NCI-H187 treated with DMSO at 0.1 percent for 48 hours (cell line): ENCODE results near the gene MEIS2.

ENCODE experiments used
- DNase-seq: peaks from one replicate; lab custom pipeline; 2025; lab: John Stamatoyannopoulos, UW

MEIS2 gene

DNA sequence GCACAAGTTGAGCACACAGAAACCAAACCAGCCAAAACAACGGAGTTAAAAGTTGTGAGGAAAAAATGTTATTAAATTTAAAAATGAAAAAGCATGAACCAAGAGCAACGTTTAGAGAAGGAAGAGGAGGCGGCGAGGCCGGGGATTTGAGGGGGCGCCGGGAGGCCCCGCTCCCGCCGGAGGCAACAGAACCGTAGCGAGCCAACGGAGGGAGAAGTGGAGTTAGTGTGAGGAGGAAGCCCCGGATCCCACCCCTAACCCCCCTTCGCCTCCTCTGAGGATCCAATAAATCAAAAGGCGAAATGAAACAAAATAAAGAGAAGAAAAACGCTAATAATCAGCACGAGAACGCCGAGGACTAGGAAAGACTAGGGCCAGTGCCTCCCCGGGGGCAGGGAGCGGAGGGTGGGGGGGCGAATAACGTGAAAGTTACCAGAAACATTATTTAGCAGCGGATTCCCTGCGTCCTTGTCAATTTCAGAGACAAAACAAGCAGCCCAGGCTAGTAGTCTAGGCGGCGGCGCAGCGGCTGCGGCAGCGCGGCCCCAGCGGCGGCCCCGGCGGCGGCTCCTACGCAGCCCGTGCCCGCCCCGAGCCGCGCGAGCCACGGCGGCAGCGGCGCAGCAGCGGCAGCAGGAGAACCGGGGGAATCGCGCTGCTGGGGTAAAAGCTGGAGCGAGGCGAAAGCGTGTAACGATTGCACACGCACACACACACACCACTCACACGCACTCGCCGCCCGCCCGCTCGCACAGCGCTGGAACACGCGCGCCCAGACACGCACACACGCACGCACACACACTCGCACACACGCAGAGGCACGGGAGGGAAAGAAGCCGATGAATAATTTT, 1.7 kb downstream of the MEIS2 start:
- no peak for DNase-seq

DNA sequence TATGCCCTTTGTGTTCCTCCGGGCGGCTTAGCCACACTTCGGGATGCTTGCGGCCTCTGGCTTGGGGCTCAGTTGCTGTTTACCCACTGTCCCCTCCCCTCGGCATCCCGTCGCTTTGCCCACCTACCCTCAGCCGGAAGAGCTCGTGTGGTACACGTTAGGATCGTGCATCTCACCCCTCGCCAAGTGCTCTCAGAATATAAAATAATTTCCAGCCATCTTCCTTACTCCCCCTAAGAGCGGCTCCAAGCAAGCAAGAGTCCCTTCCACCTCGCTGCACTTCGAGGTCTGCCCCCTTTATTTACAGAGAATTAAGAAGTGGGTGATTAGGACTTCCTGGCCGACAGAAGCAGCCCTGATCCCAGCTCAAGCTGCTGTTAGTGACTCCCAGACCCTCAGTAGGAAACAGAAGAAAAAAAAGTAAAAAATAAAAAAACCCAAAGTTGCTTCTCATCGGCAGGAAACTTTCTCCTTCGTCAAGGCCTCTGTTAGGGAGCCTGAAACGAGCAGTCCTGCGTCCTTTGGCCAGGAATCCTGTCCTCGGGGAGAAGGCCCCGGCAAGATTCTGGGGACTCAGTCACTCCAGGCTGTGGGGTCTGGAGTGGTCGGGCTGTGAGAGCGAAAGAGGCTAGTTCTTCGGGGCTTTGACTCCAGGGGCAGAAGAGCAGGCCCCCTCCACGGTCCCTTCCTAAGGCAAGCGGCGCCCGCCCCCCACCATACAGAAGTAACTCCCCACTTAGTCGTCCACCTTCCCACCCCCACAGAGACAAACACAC, 3.0 kb downstream of the MEIS2 start:
- no peak for DNase-seq

DNA sequence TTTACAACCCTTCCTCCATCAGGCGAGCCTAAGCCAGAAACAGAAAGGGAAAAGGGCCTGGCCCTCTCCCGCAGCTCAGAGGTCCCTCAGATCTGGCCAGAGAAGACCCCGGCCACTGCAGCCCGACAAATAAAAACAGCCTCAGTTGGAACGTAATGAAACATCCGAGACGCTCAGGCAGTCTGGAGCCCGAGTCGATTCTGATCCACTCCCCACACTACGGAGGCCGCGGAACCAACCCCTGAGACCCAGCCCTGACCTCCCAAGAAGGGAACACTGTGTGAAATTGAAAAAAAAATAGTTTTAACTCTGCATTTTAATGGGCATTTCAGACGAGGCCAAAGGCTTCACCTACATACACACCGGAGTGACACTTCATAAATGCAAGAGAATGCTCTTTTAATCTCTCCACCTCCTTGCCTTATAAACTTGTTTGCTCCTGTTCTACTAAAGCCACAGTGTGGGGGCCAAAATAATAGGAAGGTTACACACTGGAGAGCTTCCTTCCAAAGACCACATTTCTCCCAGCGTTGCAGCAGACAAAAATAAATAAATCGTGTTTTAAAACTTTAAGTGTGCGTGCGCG, 3.7 kb downstream of the MEIS2 start:
- DNase-seq = no peak

DNA sequence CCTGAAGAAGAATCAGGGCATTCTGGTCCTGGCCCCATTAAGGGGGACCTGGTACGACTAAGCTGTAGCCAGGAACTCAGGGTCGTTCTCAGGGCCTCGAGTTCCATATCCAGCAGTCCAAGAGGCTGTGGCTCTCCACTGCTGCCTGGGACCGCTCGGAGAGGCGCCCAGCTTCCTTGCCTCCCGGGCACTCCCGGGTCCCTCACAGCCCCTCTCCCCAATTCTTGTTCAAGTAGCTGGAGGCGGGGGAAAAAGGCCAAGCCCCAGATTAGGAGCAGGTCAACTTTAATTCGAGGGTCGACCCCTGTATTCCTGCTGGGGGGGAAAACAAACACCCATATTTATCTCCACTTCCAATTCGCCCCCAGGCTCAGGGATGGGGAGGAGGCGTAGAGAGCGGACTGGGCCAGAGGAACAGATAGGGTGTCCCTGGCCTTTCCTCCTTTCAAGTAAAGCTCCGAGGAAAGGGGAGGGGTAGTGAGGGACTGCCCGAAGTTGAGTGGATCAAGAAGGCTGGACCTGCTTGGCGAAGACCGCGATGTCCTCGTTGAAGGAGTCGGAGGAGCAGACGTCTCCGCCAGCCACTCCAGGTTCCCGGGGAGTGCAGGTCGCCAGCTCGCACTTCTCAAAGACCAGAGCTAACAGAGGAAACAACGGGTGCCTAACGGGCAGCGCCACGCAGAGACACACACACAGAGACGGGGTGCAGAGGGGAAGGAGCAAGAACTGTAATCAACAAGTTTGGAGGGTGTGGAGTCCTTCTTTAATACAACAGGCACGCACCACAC, 4.4 kb downstream of the MEIS2 start:
- no peak for DNase-seq

DNA sequence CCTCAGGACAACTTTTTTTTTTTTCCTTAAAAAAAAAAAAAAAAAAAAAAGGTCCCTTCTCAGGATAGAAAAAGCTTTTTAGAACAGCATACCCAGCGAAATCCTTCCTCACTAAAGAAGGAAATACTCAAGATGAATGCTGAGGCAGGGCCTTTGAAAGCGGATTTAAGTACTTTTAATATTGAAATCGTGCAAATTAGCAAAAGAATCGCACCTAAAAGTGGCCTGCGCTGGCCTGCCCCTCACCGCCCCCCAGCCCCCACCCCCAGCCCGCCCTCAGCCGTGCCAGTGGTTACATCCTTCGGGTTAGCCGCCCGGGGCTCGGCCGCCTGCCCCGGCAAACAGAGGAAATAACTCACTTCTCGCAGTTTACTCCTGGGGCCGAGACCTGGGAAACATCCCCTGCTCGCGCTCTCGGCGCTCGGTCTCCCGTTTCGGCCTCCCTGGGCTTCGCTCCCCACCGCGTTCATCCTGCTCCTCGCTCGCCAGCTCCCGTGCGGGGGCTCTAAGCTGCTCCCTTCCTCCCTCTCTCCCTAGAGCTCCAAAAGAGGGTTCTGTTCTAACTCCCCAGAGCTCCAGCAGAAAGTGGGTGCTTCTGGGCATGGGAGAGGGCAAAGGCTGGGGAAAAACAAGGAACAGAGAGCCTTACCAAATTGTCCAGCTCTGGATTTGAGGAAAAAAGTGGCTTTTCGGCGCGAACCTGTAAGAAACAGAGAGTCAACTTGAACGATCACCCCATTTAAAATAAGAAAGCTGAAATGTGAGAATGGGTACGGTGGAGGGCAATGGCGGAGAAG, 5.2 kb downstream of the MEIS2 start:
- no peak for DNase-seq

DNA sequence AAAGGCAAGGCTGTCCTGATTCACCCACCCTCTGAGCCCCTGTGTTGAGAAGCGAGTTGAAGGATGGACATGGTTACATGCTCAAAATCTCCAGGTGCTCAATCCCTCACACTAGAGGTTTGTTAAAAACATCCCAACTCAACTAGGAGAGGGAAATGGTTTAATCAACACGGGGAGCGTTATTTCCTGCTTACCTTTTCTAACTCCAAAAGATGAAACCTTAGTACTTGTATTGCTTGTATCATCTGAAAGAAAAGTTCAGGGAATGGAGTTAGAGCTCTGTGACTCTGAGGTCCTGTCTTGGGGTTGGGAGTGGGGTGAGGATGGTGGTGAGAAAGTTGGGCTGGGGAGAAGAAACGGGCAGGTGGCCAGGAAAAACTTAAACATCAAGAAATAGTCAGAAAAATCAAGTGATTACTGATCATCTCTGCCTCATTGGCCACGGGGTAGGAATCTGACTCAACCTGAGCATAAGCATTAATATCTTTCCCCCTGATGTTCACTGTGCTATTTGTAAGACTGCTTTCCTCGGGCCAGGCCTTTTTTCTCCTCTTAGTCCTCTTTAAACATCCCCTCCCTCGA, 5.9 kb downstream of the MEIS2 start:
- no peak for DNase-seq

DNA sequence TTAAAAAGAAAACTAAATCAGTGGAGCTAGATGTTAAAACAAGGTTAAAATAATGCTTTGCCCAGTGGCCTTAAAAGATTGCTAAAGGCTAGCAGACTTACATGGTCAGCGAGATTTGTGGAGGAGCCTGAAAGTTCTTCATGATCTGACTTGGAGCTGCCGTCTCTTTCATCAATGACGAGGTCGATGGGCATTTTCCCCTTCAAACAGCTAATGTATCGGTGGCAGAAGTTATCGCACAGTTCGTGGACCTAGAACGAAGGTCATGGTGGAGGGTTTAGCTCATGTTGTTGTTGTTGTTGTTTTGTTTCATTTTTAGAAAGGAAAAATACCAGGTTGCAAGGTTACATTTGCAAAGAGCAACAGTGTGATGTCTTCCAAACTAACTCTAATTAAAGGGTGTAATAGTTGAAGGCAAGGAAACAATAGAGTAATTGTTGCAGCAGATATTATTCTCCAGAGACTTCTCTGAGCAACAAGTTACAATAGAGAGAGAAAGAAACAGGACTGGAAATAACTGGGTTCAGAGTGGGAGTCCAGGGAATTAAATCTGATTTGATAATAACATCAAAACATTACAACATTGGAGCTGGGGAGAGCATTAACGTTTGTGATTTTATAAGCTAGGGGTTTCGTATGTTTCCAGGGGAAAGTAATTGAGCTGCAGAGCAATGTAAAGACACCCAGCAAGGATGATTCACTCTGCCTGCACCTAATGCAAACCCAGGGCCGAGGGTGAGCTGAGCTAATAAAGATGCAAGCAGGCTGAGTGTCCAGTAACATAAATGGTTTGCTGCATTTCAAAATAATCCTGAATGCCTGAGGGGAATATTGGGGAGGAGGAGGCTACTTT, 6.6 kb downstream of the MEIS2 start:
- DNase-seq = no peak

DNA sequence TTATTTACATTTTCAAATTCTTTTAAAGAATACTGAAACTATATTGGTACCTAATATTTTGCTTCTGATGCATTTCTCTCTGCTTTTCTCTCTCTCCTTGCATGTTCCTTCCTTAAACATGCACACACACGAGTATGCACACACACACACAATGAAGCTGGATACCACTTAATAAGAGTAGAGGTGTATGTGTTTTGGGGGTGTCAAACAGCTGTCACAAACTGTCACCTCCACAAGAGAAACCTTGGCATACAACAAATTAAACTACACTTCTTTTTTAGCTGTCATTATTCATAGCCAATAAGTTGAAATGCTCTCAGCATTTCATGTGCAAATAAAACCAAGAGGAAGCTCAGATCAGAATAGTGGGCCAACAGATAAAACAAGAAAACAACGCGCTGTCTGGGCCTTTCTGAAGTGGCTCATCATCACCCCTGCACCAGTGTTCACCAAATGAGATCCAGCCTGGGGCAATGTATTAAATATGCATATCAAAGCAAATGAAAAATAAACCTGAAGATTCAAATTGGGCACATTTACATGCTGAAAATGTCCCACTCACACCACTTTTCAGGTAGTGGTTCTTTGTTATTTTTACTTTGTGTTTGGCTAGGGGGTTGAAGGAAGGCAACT, 9.7 kb downstream of the MEIS2 start:
- DNase-seq = no peak

DNA sequence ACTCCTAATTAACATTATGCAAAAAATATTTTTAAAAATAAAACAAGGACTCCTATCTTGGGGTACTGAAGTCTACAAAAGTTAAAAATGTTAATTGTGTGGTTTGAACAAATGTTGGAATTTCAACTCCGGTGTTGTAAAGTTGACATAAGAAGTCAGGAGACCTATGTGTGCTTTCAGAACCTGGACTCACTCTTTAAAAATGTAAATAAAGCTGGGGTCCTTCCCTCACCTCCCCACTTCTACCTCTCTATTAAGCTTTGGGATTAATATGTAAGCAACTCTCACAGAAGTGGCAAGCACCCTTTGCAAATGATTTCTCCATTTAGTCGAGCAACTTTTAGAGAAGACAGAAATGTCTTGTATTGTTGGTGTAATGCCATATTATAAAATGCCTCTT, 11.9 kb downstream of the MEIS2 start:
- no peak for DNase-seq

DNA sequence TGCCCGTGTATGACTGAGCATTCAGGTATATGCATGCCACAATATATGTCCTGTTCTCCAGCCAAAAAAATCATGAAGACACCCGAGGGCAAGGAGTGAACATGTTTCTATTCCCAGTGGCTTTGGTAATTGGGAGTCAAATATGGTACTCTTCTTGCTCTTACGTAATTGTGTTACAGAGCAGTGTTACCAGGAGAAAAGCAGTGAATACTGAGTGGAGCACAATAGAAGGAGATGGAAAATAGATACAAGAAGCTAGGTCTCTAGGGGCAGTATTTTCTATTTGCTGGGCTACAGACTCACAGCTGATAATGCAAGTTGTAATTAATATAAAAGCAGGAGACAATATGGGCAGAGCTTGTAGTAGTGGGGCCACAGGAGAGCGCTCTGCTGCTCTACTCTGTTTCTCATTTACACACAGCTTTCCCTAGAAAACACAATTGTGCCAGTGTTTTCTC, 13.2 kb downstream of the MEIS2 start:
- DNase-seq = no peak

DNA sequence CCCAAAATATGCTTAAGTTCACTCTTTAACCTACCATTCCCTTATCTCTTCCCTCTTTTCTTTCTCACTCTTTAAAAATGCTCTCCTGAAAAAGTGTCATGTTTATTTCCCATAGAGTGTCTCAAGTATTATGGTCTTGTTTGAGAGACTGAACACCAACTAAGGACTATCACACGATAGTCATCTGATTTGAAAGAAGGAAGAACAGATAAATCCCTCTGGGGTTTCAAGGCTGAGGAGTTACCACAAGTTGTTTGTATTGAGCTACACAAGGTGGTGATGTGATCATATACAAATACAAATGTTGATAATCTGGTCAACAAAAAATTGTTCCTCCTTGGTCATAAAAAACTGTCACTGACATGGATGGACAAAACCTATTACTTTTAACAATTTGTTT, 13.8 kb downstream of the MEIS2 start:
- DNase-seq = no peak

DNA sequence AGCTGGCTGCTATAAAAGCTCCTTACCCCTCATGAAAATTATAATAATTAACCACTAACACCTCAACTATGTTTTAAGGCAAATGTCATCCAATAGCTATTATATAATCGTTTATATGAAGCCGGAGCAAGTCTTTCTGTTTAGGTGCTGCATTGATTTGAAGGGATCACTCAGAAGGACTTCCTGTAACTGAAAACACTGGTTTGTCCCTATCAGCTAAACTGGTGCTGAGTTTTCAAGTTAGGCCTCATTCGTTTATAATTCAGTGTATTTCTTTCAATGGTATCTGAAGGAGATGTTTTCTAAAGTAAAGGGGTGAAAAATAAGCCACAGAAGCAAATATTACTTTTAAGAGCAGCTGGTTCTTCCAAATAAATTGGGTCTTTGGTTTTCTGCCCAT, 14.2 kb downstream of the MEIS2 start:
- no peak for DNase-seq

DNA sequence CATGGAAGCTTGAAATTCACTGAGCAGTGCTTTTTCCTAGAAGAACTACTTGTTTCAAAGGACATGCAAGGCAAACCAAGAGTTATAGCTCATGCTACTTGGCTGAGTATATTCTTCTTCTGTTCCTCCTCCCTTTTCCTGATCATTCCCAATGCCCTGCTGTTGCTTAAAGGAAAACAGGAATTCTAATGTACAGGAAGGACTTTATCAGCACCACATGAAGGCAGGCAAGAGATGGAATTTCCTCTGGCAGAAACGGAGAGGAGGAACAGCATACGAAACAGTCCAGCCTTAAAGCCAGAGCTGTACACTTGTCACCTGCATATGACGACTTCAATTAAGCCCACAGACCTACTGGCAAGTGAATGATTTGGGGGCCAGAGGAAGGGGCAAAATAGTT, 15.7 kb downstream of the MEIS2 start:
- DNase-seq = no peak

DNA sequence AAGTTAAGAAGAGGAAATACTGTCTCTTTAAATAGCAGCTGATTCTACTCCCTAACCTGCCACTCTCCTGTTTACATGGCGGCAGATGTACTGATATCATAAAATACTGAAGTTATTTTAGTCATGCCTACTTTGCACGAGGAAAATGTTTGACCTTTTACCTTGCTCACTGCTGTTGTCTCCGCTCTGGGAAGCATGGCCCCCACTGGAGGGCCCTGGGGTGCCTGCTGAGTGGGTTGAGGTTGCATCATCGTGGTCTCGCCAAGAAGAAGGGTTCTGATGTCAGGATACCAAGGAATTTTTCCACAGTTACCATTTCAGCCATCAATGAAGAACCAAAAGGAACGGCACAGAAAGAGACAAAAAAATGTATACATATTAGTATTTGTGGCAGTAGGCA, 16.7 kb downstream of the MEIS2 start:
- no peak for DNase-seq

DNA sequence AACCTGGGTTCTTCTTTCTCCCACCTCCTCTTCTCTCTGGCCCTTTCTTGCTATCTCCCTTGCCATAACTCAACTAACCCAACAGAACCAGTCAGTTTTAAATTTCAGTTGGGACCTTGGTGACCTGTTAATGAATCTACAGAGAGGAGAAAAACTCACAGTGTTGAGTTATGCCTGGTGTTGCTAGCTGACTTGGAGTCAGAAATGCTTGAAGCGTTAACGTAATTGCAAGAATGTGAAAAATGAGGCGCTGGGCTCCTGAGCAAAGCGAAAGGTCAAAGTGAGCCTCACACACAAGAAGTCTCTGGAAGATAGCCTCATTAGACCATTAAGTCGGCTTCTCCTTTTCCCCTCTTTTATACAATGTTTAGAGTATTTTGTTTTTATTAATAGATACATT, 18.4 kb downstream of the MEIS2 start:
- no peak for DNase-seq

DNA sequence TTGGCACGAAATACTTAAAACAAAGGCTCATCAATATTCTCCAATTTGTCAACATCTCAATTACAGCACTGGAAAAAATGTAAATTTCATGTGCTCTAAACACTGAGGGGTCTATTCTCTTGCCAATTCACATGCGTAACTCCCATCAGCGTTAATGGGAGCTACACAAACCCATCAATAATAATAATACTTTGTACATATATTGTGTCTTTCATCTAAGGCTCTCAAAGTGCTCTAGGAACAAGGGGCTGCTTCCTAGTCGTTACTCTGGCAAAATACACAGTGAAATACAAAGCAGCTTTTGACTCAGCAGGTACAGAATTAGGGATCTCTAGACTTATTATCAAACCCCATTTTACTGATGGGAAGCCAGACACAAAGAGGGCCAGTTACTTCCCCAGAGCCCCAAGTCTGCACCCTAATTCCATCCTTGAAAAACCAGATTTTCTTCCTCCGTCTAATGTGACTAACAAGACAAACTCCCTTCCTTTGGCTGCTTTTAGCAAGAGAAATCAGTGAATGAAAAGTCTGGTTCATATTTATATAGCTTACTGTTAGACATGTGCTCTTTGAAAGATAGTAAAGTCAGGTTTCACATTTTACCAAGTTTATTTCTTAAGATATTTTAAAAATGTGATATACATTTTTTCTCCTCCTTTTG, 20.0 kb downstream of the MEIS2 start:
- no peak for DNase-seq

DNA sequence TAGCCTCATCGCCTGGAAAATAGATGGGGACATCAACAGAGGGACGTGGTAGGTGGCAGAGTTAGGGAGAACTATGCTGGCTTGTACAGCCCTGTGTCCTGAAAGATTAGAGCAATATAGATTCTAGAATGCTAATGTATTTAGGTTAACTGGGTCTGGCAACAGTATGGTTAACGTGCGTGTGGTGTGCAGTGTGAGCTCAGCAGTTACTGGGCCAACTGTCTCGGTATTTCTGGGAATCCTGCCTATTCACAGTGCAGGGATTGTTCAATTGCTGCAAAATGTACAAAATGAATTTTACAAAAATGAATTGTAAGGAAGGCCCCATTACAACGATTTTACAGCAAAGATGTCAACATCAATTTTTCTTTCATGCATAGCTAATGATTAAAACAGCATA, 20.6 kb downstream of the MEIS2 start:
- no peak for DNase-seq

DNA sequence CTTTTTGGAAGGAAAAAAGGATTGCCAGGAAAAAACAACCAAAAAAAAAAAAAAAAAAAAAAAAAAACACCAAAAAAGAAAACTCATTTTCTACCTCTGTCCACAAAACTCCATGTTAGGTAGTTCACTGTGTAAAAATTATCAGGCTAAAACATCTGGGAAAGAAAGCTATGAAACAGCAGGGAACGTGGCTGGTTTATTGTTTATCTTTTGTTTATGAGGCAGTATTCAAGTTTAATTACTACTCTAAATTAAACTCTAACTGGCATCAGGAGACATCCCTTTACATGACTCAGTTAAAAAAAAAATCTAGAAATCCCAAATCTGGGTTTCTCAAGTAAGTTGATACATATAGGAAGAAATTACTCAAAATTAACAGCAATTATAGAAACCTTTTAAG, 21.8 kb downstream of the MEIS2 start:
- DNase-seq = no peak
